ENCODE data around the gene GLIS1. TPM values are rescaled to one million over a fixed set of nuclear protein-coding genes. Genes with fewer than 3 reads are reported as not detected.

GLIS1 gene
- total and polyA plus RNA-seq, 8 donors, result 0.20 to 4.8 (median 0.55) TPM; not detected in 1

GRCh38 chr1:53554592-53555305 is 184.2 kb downstream of the GLIS1 start:
- Histone ChIP-seq H3K27ac (no peak overlapping the region), H3K27me3 (no peaks in the 10 kb centered on the region), H3K4me1 (no peaks in the 10 kb centered on the region), H3K36me3 (no peaks in the 10 kb centered on the region), H3K9me3 (no peaks in the 10 kb centered on the region), H3K4me3 (no peak overlapping the region)
- intact Hi-C loops (cut with DNase I; ENCODE audit: low total_unique reads), result no loop called here
- no peak for DNase-seq
- 87 to 99% (median 88%) methylated on average over 9 to 11 of the region's 11 CpGs for WGBS, 5 donors
- TF ChIP-seq POLR2AphosphoS5 (IDR thresholded peaks at IDR 0.05) (no peak), EP300 (IDR thresholded peaks at IDR 0.05) (no peak), POLR2A (IDR thresholded peaks at IDR 0.05) (no peak), CTCF (IDR thresholded peaks at IDR 0.05) (no peak)

GRCh38 chr1:53553734-53554509 is 185.0 kb downstream of the GLIS1 start:
- Histone ChIP-seq H3K4me1 (no peaks in the 10 kb centered on the region), H3K36me3 (no peaks in the 10 kb centered on the region), H3K27me3 (no peaks in the 10 kb centered on the region), H3K4me3 (no peak overlapping the region), H3K27ac (no peak overlapping the region), H3K9me3 (no peaks in the 10 kb centered on the region)
- intact Hi-C loops (cut with DNase I; ENCODE audit: low total_unique reads), result no loop called here
- WGBS, 5 donors, result 65 to 79% (median 78%) methylated on average over 8 of the region's 8 CpGs
- no peak for DNase-seq
- no peak for TF ChIP-seq EP300 (IDR thresholded peaks at IDR 0.05)
- no peak for TF ChIP-seq CTCF (IDR thresholded peaks at IDR 0.05)
- TF ChIP-seq POLR2AphosphoS5 (IDR thresholded peaks at IDR 0.05), result no peak
- TF ChIP-seq POLR2A (IDR thresholded peaks at IDR 0.05), result no peak

- DNase-seq, result no peak
- Histone ChIP-seq H3K27ac (no peak overlapping the region), H3K27me3 (no peaks in the 10 kb centered on the region), H3K36me3 (no peaks in the 10 kb centered on the region), H3K9me3 (no peaks in the 10 kb centered on the region), H3K4me3 (no peak overlapping the region), H3K4me1 (no peaks in the 10 kb centered on the region)
- TF ChIP-seq EP300 (IDR thresholded peaks at IDR 0.05) (no peak), POLR2AphosphoS5 (IDR thresholded peaks at IDR 0.05) (no peak), CTCF (IDR thresholded peaks at IDR 0.05) (no peak), POLR2A (IDR thresholded peaks at IDR 0.05) (no peak)
- intact Hi-C loops (cut with DNase I; ENCODE audit: low total_unique reads), result no loop called here
- WGBS, 5 donors, result 80 to 85% (median 83%) methylated on average over 10 of the region's 10 CpGs
These were observed 185.8 kb downstream of the GLIS1 start for GRCh38 chr1:53552981-53553733.

- no peaks in the 10 kb centered on the region for H3K9me3 ChIP-seq
- 60 to 70% (median 67%) methylated on average over 10 of the region's 10 CpGs for WGBS, 5 donors
- intact Hi-C loops (cut with DNase I; ENCODE audit: low total_unique reads), result no loop called here
- no peak overlapping the region for H3K27ac ChIP-seq
- TF ChIP-seq EP300 (IDR thresholded peaks at IDR 0.05) (no peak), POLR2AphosphoS5 (IDR thresholded peaks at IDR 0.05) (no peak), POLR2A (IDR thresholded peaks at IDR 0.05) (no peak), CTCF (IDR thresholded peaks at IDR 0.05) (no peak)
- no peaks in the 10 kb centered on the region for H3K4me1 ChIP-seq
- DNase-seq, result no peak
- H3K36me3 ChIP-seq, result no peaks in the 10 kb centered on the region
- H3K27me3 ChIP-seq, result no peaks in the 10 kb centered on the region
- H3K4me3 ChIP-seq, result no peak overlapping the region
These were observed 186.7 kb downstream of the GLIS1 start for GRCh38 chr1:53552146-53552861.

Data from stomach (tissue), 9 donors.